NCI-H446 treated with DMSO at 0.1 percent for 48 hours (cell line): Measurements from ENCODE around the gene LDHD.
"Not testable (repeated sequence)": the region's sequence is repeated elsewhere in the genome, so short reads cannot be mapped to it uniquely, and the experiment has no call there.

Experiments used
- DNase-seq: peaks from one replicate; lab custom pipeline; 2025; lab: John Stamatoyannopoulos, UW

The LDHD gene

DNA sequence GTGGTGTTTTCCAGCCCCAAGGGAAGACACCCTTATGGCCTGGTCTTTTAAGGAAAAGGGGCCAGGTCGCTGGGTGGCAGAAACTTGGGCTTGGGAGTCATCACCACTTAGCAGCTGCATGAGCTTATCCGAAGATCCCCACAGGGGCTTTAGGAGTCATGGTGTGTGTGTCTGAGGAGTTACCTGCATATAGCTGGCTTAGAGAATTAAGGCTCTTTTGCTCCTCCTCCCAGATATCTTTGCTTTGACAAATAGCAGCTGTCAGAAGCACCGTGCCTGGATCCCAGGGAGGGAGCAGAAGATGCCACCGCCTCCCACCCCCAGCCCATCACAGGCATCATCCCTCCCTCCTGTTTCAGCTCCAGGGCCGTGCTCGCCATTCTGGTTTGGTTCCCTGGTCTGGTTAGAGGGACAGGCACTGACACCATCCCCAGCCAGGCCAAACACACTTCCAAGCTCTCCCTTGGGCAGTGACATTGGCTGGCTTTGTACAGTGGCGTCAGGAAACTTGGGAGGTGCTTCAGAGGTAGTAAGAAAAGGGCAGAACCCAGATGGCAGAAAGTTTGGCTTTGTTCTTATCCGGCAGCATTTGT is 17.4 kb downstream of the LDHD start:
- no peak for DNase-seq

DNA sequence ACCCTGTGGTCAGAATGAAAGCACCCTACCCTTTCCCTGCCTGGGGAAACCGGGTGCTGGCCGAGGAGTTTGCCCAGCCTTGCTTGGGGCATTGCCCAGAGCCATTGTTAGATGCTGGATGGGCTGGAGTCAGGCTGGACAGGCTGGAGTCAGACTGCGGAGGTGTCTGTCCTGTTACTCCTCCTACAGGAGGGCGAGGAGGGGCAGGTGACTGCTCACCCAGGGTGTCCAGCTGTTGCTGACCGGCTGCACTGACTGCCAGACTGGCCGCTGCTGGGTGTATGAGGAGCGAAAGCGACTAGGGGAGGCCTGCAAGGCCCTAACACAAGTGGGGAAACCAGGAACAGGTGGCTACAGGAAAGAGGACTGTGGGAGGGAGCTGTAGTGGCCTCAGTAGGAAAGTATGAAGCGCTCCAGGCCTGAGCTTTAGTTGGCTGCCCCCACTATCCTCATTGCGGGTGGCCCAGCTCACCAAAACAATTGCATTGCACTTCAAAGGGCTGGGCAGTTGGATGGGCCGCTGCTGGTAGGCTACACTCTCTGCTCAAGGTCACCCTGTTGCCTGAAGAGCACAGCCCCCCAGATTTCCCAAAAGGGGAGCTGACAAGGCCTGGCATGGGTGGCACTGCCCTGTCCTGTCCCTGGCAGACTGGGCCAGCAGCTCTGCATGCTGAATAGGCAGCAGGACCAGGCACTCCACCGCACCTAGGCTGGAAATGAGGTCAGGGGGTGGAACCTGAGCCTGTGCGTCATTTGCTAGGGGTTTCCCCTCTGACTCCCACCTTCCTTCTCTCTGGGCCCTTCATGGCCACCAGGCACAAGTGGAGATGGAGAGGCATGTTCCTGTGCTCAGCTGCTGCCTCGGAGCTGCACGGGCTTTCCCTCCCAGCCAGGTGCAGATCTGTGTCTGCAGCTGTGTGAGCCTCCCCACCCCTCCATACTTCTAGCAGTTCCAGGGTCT is 18.4 kb downstream of the LDHD start:
- DNase-seq, result no peak

GRCh38 chr16:75097191-75097761 is 19.3 kb downstream of the LDHD start:
- DNase-seq, result no peak

DNA sequence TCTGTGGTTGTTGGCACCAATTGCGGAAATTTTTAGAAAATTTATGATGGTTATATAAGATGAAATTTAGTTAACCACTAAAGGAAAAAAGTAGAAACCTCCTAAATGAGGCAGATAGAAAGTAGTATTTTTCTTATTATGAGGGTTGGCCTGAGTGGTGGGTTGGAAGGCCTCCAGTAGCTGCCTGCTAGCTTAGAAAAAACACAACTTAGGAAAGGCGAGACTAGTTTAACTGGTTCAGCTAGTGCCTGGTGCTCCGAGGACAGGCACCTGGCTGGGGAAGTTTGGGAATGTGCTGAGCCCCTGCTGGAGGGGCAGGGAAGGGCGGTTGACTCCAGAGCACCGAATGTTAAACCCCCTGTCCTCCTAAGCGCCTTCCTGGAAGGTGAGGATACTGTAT is 19.9 kb downstream of the LDHD start:
- no peak for DNase-seq

- DNase-seq, result no peak
Observed at GRCh38 chr16:75095204-75095621, 21.4 kb downstream of the LDHD start.

DNA sequence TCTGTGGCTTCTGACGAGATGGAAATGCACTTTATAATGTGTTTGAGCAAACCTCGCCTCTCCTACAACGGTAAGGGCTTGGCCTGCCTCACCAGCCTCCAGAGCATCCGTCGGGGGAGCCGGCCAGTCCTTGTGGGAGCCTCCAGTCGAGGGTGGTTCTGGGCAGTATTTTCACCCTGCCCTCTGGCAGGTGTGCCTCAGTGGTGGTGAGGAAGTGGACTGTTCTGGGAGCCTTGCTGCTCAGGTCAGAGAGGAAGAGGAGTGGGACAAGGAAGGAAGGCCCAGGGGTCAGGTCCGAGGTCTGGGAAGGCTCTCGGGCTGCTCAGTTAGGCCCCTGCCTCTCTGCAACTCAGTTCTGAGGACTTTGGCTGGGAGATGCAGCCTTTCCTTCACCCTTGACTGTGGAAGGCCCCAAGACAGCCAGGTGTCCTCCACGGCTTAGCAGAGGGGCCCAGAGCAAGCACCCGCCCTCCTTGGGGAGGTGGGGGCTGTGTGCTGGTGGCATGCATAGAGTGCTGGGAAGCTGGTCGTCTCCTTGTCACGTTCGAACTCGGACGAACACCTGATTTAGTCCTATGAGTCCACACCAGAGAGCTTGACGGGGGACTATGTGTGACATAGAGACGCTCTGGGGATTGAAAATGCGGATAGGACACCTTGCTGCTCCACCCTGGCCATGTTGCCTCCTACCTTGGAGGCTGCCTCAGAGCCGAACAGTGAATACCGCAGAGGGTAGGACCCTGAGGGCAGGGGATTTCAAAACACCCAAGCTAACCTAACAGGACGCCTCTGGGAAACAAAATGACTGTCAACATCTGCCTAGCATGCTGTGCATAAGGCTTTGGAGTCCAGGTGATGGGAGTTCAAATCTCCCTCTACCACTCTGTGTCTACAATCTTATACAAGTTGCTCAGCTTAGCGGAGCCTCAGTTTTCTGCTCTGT is 22.7 kb downstream of the LDHD start:
- no peak for DNase-seq

DNA sequence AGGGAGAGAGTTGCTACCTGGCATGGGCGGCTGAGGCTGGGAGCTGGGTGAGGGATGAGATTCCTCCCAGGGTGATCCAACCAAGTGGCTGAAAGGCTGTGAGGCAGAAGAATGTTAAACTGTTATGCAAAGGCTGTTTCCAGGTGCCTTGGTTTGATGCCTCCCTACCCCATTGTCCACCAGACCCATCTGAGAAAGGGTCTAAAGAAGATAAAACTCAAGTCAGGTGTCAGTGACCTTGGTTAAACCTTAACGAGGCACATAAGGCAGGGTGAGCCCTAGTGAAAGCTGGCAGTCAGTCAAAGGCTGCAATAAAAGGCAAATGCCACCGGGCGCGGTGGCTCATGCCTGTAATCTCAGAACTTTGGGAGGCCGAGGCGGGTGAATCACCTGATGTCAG is 23.8 kb downstream of the LDHD start:
- DNase-seq, result no peak

DNA sequence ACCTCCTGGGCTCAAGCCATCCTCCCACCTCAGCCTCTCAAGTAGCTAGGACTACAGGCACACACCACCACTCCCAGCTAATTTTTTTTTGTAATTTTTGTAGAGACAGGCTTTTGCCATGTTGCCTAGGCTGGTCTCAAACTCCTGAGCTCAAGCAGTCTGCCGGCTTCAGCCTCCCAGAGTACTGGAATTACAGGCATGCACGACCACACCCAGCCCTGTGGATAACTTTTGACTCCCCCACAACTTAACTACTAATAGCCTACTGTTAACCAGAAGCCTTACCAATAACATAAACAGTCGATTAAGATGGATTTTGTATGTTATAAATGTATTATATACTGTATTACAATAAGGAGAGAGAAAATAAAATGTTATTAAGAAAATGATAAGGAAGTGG is 25.0 kb downstream of the LDHD start:
- DNase-seq, result not testable (repeated sequence)

GRCh38 chr16:75090899-75091298 is 25.7 kb downstream of the LDHD start:
- not testable (repeated sequence) for DNase-seq

GRCh38 chr16:75089486-75090202 is 26.9 kb downstream of the LDHD start:
- DNase-seq, result no peak

DNA sequence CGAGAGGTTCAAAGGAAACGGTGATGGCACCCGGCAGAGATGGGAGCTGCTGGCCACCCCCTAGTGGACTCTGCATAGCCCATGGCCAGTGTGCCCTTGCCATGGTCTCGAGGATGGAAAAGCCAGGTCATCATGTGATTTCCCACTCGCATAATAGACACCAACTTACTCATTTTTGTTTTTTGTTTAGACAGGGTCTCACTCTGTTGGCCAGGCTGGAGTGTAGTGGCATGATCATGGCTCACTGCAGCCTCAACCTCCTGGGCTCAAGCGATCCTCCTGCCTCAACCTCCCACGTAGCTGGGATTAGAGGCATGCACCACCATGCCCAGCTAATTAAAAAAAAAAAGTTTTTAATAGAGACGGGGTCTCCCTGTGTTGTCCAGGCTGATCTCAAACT is 27.6 kb downstream of the LDHD start:
- DNase-seq, result no peak

GRCh38 chr16:75088216-75088615 is 28.4 kb downstream of the LDHD start:
- DNase-seq, result no peak

DNA sequence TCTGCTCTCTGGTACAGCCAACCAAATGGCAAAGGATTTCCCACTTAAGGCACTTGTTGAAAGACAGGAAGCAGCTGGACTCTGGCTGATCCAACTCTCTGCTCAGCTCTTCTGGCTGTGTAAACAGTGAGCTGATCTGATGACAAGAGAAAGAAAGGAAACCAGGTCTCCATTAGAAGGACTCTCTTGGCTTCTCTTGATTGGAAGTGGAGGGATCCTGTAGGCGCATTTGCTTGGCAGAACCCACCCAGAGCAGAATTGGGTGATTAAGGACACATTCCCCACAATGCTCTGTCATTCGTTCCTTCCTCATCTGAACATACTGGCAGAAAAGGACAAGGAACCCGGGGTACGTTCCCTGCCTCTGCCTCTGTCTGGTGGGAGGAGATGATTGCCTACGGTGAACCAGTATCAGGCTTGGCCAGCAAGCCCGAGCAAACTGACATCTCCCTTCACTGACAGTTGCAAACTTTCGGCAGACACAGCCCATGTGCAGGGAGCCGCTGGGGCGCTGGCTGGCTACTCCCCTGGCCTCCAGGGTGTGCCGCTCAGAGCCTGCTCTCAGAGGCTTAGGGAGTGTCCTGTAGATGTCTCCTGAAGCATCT is 29.1 kb downstream of the LDHD start:
- peak; percentile 58 for DNase-seq

DNA sequence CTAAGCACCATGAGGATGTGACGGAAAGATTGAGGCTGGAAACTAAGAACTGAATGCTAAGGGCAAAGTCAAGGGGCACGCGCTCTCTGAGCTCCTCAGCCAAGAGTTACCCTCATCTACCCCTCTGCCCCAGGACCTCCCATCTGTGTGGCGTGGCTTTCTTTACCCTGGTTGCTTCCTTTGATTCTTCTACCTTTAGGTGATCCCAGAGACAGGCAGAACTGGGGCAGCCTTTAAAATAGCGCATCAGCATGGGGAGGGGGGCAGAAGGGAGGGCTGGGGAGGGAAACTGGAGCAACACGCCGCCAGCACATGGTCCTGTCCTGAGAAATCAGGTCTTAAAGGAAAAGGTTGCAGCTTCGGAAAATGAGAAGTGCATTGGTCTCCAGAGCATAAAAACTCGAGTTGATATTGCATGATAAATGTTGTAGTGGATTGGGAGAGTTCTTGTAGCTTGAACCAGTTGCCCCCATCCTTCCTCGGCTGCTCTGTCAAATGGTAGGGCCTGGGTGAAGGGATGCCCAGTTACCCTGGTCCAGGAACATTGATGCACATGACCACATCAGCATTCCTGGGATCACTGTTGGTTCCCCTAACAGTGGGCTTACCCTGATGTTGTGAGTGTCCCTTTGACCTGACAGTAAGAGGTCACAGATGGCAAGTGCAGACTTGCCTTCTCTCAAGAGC is 29.7 kb downstream of the LDHD start:
- DNase-seq, result no peak

DNA sequence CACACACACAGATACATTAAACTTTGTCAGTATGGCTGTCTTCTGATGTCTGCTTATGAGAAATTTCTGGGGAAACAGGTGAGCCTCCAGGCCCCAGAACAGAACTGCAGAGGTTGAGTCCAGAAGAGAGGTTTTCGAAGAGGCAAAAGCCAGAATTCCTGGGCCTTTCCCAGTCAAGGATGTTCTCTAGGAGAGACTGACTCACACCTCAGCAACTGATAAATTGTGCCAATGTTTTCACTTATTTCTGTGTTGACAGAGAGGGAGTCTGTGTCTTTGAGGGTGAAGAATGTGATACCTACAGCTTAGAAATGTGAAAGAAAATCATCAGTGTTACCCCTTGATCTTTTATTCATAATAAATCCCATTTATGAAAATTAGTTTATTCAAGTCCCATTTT is 30.3 kb downstream of the LDHD start:
- no peak for DNase-seq

- no peak for DNase-seq
Observed at GRCh38 chr16:75085556-75085955, 31.0 kb downstream of the LDHD start.

DNA sequence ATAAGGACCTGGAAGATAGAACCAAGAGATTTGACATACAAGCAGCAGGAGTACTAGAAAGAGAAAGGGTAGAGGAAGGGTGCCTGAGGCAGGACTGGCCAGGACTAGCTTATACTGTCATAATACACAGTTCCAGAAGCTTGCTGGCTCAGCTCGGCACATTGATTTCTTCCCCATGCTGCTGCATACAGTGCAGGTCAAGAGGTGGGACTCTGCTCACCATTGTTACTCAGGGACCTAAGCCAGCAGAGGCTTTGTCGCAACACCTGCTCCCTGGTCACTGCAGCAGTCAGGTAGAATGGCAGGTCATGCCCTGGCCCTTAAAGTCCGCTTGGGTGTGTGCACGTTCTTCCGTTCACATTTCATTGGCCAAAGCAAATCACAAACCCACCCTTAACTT is 32.8 kb downstream of the LDHD start:
- no peak for DNase-seq

DNA sequence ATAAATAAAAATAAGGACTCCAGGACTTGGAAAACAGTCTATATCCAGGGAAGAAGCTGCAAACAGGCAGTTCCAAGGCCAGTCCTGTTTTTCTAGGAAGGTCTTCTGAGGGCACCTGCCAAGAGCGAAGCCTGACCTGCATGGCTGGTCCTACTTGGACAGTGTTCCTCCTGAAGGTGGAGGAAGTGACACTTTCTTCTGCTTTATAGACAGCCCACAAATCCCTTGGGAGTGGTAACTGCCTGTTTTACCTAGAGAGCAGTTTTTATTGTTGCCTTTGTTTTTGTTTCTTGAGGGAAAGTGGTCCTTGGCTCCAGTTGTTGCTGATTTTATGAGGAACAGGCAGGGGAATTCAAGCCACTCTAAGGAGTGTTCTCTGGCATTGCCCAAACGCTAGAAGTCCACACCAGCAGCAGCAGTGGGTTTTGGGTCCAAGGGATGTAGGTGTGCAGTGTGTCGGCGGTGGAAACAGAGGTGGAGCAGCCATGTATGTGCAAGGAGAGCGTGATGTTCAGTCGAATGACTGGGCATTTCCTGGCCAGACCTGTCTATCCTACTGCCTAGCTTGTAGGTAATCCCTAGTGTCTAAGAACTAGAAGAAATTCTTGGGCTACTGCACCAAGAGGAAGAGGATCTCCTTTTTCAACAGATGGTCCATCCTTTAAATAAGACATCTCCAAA is 35.3 kb downstream of the LDHD start:
- DNase-seq, result no peak

DNA sequence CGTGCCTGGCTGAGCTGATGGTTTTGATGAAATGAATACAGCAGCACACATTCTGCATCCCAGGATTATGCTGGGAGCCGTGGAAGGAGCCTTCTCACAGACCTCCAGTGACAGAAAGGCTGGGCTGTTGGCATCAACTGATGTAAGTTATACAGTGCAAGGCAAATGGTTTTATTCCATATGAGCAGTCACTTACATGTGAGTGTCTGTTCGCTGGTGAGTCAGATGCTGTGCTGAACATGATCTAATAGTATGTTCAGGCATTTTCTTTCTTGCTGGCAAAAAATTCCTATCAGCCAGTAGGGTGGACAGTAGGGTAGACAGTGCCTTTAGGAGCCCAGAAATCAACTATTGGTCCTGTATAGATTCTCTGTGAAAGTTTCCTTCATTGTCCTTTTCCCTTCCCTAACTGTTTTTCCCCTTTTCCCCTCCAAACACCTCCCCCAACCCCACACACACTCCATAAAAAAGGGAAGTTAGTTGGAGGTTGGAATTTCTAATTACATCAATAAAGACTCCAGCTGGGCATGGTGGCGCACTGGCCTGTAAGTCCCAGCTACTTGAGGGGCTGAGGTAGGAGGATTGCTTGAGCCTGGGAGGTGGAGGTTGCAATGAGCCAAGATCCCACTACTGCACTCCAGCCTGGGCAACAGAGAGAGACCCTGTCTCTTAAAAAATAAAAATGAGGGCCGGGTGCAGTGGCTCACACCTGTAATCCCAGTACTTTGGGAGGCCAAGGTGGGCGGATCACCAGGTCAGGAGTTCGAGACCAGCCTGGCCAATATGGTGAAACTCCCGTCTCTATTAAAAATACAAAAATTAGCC is 36.2 kb downstream of the LDHD start:
- DNase-seq, result no peak
